HEK293 (cell line): ENCODE data around the gene COX6A2.

Experiments used
- CTCF ChIA-PET: fragments of 350-600 bp; formaldehyde crosslinking; extraction: SDS; loops from one replicate; lab custom pipeline; 2021; ENCODE audit warnings: antibody characterized with exemption; lab: Yijun Ruan, JAX
- POLR2A ChIA-PET: fragments of 300-600 bp; formaldehyde crosslinking; extraction: SDS; loops from one replicate; lab custom pipeline; 2020; ENCODE audit warnings: antibody characterized with exemption, inconsistent platforms; lab: Yijun Ruan, JAX
- H3K27ac ChIP-seq: fragments of 200-500 bp; sonication (Bioruptor generic); 2 replicates; pipeline ENCODE4 v1.5.1; 2014; ENCODE audit warnings: low read depth, low read length, control low read depth, inconsistent platforms; ENCODE audit errors: extremely low read depth
- H3K36me3 ChIP-seq, 2 experiments: fragments of 200-500 bp in 1 of 2; sonication (Bioruptor generic) in 1 of 2; 1 replicate in 1 of 2; 2 replicates in 1 of 2; pipeline ENCODE4 v1.5.1; 2014 to 2017; ENCODE audit warnings: inconsistent platforms in 2 of 2, low read length in 2 of 2; ENCODE audit not compliant: control insufficient read depth in 2 of 2, insufficient read depth in 1 of 2
- H3K4me1 ChIP-seq: fragments of 200-500 bp; sonication (Bioruptor generic); 2 replicates; pipeline ENCODE4 v1.5.1; 2014; ENCODE audit warnings: mild to moderate bottlenecking, low read length, inconsistent platforms; ENCODE audit not compliant: control insufficient read depth, insufficient read depth
- H3K4me3 ChIP-seq: 2 replicates; pipeline ENCODE4 v1.5.1; 2011; ENCODE audit warnings: low read depth, mild to moderate bottlenecking, control low read depth, low read length, moderate library complexity
- H3K9me3 ChIP-seq: fragments of 200-500 bp; sonication (Bioruptor generic); 2 replicates; pipeline ENCODE4 v1.5.1; 2014; ENCODE audit warnings: low read depth, low read length, inconsistent platforms; ENCODE audit not compliant: control insufficient read depth, insufficient read depth
- HOXA7 ChIP-seq: sonication (generic); formaldehyde crosslinking; IDR thresholded peaks from 2 replicates; pipeline ENCODE4 v1.8.1; 2022; ENCODE audit warnings: missing genetic modification reagents, borderline replicate concordance
- HOXD13 ChIP-seq: sonication (generic); formaldehyde crosslinking; IDR thresholded peaks from 2 replicates; pipeline ENCODE4 v1.8.0; 2022; ENCODE audit warnings: missing genetic modification reagents, borderline replicate concordance
- OSR2 ChIP-seq: fragments of 450-650 bp; formaldehyde crosslinking; IDR thresholded peaks from 2 replicates; pipeline ENCODE4 v1.5.1; 2016; ENCODE audit warnings: missing biosample characterization, missing genetic modification characterization
- ZBTB17 ChIP-seq: fragments of 450-650 bp; formaldehyde crosslinking; IDR thresholded peaks from 2 replicates; pipeline ENCODE4 v1.5.1; 2016; ENCODE audit warnings: missing biosample characterization, missing genetic modification characterization
- ZBTB48 ChIP-seq: fragments of 450-650 bp; formaldehyde crosslinking; IDR thresholded peaks from 2 replicates; pipeline ENCODE4 v1.5.1; 2016; ENCODE audit warnings: missing biosample characterization, missing genetic modification characterization
- ZNF10 ChIP-seq: fragments of 450-650 bp; formaldehyde crosslinking; IDR thresholded peaks from 2 replicates; pipeline ENCODE4 v1.5.1; 2017; ENCODE audit warnings: missing biosample characterization, missing genetic modification characterization
- ZNF146 ChIP-seq: fragments of 450-650 bp; formaldehyde crosslinking; IDR thresholded peaks from 2 replicates; pipeline ENCODE4 v1.5.1; 2016; ENCODE audit warnings: missing biosample characterization, missing genetic modification characterization
- ZNF169 ChIP-seq: fragments of 450-650 bp; formaldehyde crosslinking; IDR thresholded peaks from 2 replicates; pipeline ENCODE4 v1.5.1; 2016; ENCODE audit warnings: missing biosample characterization, missing genetic modification characterization
- ZNF184 ChIP-seq: fragments of 450-650 bp; IDR thresholded peaks from 2 replicates; pipeline ENCODE4 v1.5.1; 2018; ENCODE audit warnings: missing biosample characterization, mild to moderate bottlenecking, missing genetic modification characterization
- ZNF248 ChIP-seq: fragments of 450-650 bp; formaldehyde crosslinking; IDR thresholded peaks from 2 replicates; pipeline ENCODE4 v1.5.1; 2017; ENCODE audit warnings: missing biosample characterization, missing genetic modification characterization
- ZNF274 ChIP-seq, 2 experiments: fragments of 200-500 bp in 1 of 2; fragments of 450-650 bp in 1 of 2; sonication (Bioruptor generic) in 1 of 2; formaldehyde crosslinking in 1 of 2; IDR thresholded peaks; 2 replicates each; pipeline versions ENCODE4 v1.5.1 to v1.6.1; 2014 to 2016; ENCODE audit warnings: borderline replicate concordance in 1 of 2, inconsistent platforms in 1 of 2, low read length in 1 of 2, missing biosample characterization in 1 of 2, missing genetic modification characterization in 1 of 2
- ZNF366 ChIP-seq: fragments of 450-650 bp; formaldehyde crosslinking; conservative IDR thresholded peaks from 2 replicates; pipeline ENCODE4 v1.5.1; 2016; ENCODE audit warnings: missing biosample characterization, missing genetic modification characterization
- ZNF561 ChIP-seq: fragments of 450-650 bp; IDR thresholded peaks from 2 replicates; pipeline ENCODE4 v1.5.1; 2018; ENCODE audit warnings: missing biosample characterization, missing genetic modification characterization, borderline replicate concordance
- ZNF624 ChIP-seq: fragments of 450-650 bp; formaldehyde crosslinking; IDR thresholded peaks from 2 replicates; pipeline ENCODE4 v1.5.1; 2017; ENCODE audit warnings: missing biosample characterization, missing genetic modification characterization
- ZNF664 ChIP-seq: fragments of 450-650 bp; formaldehyde crosslinking; IDR thresholded peaks from 2 replicates; pipeline ENCODE4 v1.5.1; 2016; ENCODE audit warnings: missing biosample characterization, missing genetic modification characterization
- ZNF670 ChIP-seq: fragments of 450-650 bp; formaldehyde crosslinking; IDR thresholded peaks from 2 replicates; pipeline ENCODE4 v1.5.1; 2016; ENCODE audit warnings: missing biosample characterization, missing genetic modification characterization, low read depth
- ZNF747 ChIP-seq: fragments of 450-650 bp; formaldehyde crosslinking; IDR thresholded peaks from 2 replicates; pipeline ENCODE4 v1.5.1; 2016; ENCODE audit warnings: missing biosample characterization, missing genetic modification characterization
- ZNF837 ChIP-seq: fragments of 450-650 bp; formaldehyde crosslinking; IDR thresholded peaks from 2 replicates; pipeline ENCODE4 v1.5.1; 2016; ENCODE audit warnings: missing biosample characterization, missing genetic modification characterization
- TF ChIP-seq, protein P1 (sequence below): fragments of 450-650 bp; formaldehyde crosslinking; IDR thresholded peaks from 2 replicates; pipeline ENCODE4 v1.5.1; 2016; ENCODE audit warnings: missing biosample characterization, missing genetic modification characterization
- TF ChIP-seq, protein P2 (sequence below): fragments of 450-650 bp; formaldehyde crosslinking; IDR thresholded peaks from 2 replicates; pipeline ENCODE4 v1.5.1; 2016; ENCODE audit warnings: missing biosample characterization, missing genetic modification characterization

The COX6A2 gene

DNA sequence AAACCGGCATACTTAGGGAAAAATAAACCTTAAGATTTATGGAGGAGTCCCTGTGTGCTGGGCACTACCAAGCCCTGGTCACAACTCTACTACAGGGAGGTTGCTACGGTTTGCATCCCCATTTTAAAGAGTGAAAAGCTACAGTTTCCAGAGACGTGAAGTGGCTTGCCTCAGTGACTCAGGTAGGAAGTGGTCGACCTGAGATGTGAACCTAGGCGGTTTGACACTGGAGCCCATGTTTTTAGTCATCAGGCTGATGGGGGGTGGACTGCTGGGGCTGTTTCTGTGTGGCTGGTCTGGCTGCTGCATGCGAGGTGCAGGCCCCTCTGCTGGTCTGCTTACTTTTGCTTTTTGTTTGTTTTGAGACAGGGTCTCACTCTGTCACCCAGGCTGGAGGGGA lies 6.6 kb downstream of the COX6A2 start:
- Histone ChIP-seq H3K4me1 (no peaks in the 10 kb centered on the region), H3K36me3 (no peaks in the 10 kb centered on the region), H3K4me3 (no peak overlapping the region), H3K9me3 (no peaks in the 10 kb centered on the region), H3K27ac (no peak overlapping the region)
- TF ChIP-seq ZNF366 (tag by site-specific recombination) (no peak), ZNF624 (tag by site-specific recombination) (no peak), ZBTB17 (tag by site-specific recombination) (no peak), ZNF184 (tag by site-specific recombination) (no peak), ZNF747 (tag by site-specific recombination) (no peak)
- CTCF ChIA-PET: interaction anchor here (1.9 kb wide), 1 partner anchor 21 kb away, joined by 5 read pairs; the partner anchor contains the start of gene ZNF843
- POLR2A ChIA-PET: no interaction called here

DNA sequence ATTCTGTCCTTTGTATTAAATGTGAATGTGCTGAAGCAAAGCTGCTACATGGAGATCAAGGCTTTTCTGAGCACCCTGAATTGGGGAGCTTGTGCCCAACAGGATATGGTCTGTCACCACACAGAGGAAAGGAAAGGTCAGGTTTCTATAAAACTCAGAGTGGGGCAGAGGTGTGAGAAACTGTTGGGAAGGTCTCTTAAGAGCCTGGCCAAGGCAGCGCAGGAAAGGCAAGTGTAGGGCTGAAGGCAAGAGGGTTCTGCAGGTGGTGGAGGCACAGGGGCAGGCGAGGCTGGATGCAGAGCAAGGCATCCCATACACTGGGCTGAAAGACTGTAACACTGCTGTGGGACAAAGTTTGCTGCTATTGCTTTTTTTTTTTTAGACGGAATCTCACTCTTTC lies 8.1 kb downstream of the COX6A2 start:
- no peak overlapping the region for H3K4me3 ChIP-seq
- no peak overlapping the region for H3K27ac ChIP-seq
- ChIA-PET CTCF (no interaction called here), POLR2A (interaction anchor here (0.7 kb wide), 1 partner anchor 170 kb away, joined by 3 read pairs; no protein-coding TSS in a partner anchor)
- H3K36me3 ChIP-seq: no peaks in the 10 kb centered on the region
- TF ChIP-seq HOXD13 (CRISPR knock-in tag): no peak
- no peak for TF ChIP-seq ZNF561 (tag by site-specific recombination)
- TF ChIP-seq ZNF274 (IDR thresholded peaks at IDR 0.05; ENCODE audit: low read length): no peak
- TF ChIP-seq ZNF274 (tag by site-specific recombination; IDR thresholded peaks at IDR 0.05; ENCODE audit: borderline replicate concordance): no peak
- no peak for TF ChIP-seq ZNF670 (tag by site-specific recombination)
- TF ChIP-seq OSR2 (tag by site-specific recombination): no peak
- TF ChIP-seq ZNF664 (tag by site-specific recombination): no peak
- no peak for TF ChIP-seq ZNF837
- TF ChIP-seq ZNF169 (tag by site-specific recombination): no peak
- TF ChIP-seq, protein P1, sequence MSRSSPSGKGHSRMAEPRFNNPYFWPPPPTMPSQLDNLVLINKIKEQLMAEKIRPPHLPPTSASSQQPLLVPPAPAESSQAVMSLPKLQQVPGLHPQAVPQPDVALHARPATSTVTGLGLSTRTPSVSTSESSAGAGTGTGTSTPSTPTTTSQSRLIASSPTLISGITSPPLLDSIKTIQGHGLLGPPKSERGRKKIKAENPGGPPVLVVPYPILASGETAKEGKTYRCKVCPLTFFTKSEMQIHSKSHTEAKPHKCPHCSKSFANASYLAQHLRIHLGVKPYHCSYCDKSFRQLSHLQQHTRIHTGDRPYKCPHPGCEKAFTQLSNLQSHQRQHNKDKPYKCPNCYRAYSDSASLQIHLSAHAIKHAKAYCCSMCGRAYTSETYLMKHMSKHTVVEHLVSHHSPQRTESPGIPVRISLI (tag by site-specific recombination): no peak
- TF ChIP-seq ZBTB48 (tag by site-specific recombination): no peak
- TF ChIP-seq HOXA7 (CRISPR knock-in tag): no peak
- H3K4me1 ChIP-seq: no peaks in the 10 kb centered on the region
- H3K9me3 ChIP-seq: no peaks in the 10 kb centered on the region

DNA sequence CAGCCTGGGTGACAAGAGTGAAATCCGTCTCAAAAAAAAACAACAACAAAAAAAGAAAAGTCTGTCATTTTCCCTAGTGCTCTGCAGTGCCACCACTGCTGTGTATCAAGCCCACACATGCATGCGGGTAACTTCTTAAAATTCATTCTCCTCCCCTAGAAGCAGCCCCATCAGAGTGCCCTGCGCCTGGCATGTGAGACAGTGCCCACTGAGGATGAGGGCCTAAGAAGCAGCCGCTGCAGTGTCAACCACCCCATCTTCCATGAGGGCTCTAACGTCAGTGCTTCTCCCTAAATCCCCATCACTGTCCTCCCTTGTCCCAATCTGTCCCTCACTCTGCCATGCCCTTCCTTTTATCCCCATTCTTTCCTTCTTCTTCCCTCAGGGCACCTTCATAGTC lies 10.2 kb downstream of the COX6A2 start:
- H3K9me3 ChIP-seq: no peaks in the 10 kb centered on the region
- ChIA-PET POLR2A (no interaction called here), CTCF (interaction anchor here (0.6 kb wide), 1 partner anchor 22 kb away, joined by 3 read pairs; no protein-coding TSS in a partner anchor)
- H3K4me3 ChIP-seq: no peak overlapping the region
- H3K27ac ChIP-seq: no peak overlapping the region
- no peaks in the 10 kb centered on the region for H3K4me1 ChIP-seq
- TF ChIP-seq ZNF248: no peak
- TF ChIP-seq ZNF146 (tag by site-specific recombination): no peak
- no peak for TF ChIP-seq ZNF10 (tag by site-specific recombination)
- TF ChIP-seq, protein P2, sequence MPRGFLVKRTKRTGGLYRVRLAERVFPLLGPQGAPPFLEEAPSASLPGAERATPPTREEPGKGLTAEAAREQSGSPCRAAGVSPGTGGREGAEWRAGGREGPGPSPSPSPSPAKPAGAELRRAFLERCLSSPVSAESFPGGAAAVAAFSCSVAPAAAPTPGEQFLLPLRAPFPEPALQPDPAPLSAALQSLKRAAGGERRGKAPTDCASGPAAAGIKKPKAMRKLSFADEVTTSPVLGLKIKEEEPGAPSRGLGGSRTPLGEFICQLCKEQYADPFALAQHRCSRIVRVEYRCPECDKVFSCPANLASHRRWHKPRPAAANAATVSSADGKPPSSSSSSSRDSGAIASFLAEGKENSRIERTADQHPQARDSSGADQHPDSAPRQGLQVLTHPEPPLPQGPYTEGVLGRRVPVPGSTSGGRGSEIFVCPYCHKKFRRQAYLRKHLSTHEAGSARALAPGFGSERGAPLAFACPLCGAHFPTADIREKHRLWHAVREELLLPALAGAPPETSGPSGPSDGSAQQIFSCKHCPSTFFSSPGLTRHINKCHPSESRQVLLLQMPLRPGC: no peak
- TF ChIP-seq, all 188 proteins: peak for 0
- no peaks in the 10 kb centered on the region for H3K36me3 ChIP-seq
